ENCODE results near the gene FGF14.

Gene FGF14

GRCh38 chr13:102310691-102311418 is 91.0 kb downstream of the FGF14 start:
- no peak for DNase-seq (ENCODE audit: low read depth, low spot score)

- DNase-seq (ENCODE audit: low read depth, low spot score), result no peak
Measured at GRCh38 chr13:102309110-102309509, 92.7 kb downstream of the FGF14 start.

GRCh38 chr13:102302534-102302933 is 99.3 kb downstream of the FGF14 start:
- DNase-seq (ENCODE audit: low read depth, low spot score), result no peak

GRCh38 chr13:102300379-102300778 is 101.5 kb downstream of the FGF14 start:
- no peak for DNase-seq (ENCODE audit: low read depth, low spot score)

- no peak for DNase-seq (ENCODE audit: low read depth, low spot score)
Measured at GRCh38 chr13:102299366-102299765, 102.5 kb downstream of the FGF14 start.

GRCh38 chr13:102298051-102298450 is 103.8 kb downstream of the FGF14 start:
- no peak for DNase-seq (ENCODE audit: low read depth, low spot score)

GRCh38 chr13:102295316-102296048 is 106.4 kb downstream of the FGF14 start:
- no peak for DNase-seq (ENCODE audit: low read depth, low spot score)

GRCh38 chr13:102294407-102295018 is 107.3 kb downstream of the FGF14 start:
- DNase-seq (ENCODE audit: low read depth, low spot score), result no peak

GRCh38 chr13:102293723-102294122 is 108.1 kb downstream of the FGF14 start:
- no peak for DNase-seq (ENCODE audit: low read depth, low spot score)

- no peak for DNase-seq (ENCODE audit: low read depth, low spot score)
Measured at GRCh38 chr13:102291587-102292218, 110.1 kb downstream of the FGF14 start.

- no peak for DNase-seq (ENCODE audit: low read depth, low spot score)
Measured at GRCh38 chr13:102289606-102290005, 112.2 kb downstream of the FGF14 start.

GRCh38 chr13:102286326-102286725 is 115.5 kb downstream of the FGF14 start:
- no peak for DNase-seq (ENCODE audit: low read depth, low spot score)

- no peak for DNase-seq (ENCODE audit: low read depth, low spot score)
Measured at GRCh38 chr13:102280366-102280765, 121.5 kb downstream of the FGF14 start.

- DNase-seq (ENCODE audit: low read depth, low spot score), result no peak
Measured at GRCh38 chr13:102277286-102277685, 124.6 kb downstream of the FGF14 start.

GRCh38 chr13:102276404-102276803 is 125.4 kb downstream of the FGF14 start:
- DNase-seq (ENCODE audit: low read depth, low spot score), result no peak

- DNase-seq (ENCODE audit: low read depth, low spot score), result no peak
Measured at GRCh38 chr13:102275969-102276368, 125.9 kb downstream of the FGF14 start.

GRCh38 chr13:102273111-102273510 is 128.7 kb downstream of the FGF14 start:
- DNase-seq (ENCODE audit: low read depth, low spot score), result no peak

GRCh38 chr13:102267191-102267590 is 134.7 kb downstream of the FGF14 start:
- no peak for DNase-seq (ENCODE audit: low read depth, low spot score)

- DNase-seq (ENCODE audit: low read depth, low spot score), result no peak
Measured at GRCh38 chr13:102261809-102262208, 140.0 kb downstream of the FGF14 start.

- DNase-seq (ENCODE audit: low read depth, low spot score), result no peak
Measured at GRCh38 chr13:102261316-102261715, 140.5 kb downstream of the FGF14 start.

- DNase-seq (ENCODE audit: low read depth, low spot score), result no peak
Measured at GRCh38 chr13:102260256-102260655, 141.6 kb downstream of the FGF14 start.

- DNase-seq (ENCODE audit: low read depth, low spot score), result no peak
Measured at GRCh38 chr13:102255409-102255808, 146.4 kb downstream of the FGF14 start.

All from iPS DF 19.7 (cell line).